Caco-2 (cell line): Measurements from ENCODE around the gene CCR3. TPM values are rescaled to one million over a fixed set of nuclear protein-coding genes. Genes with fewer than 3 reads are reported as not detected.

ENCODE experiments used
- BruUV-seq: library from RNA; stranded (reverse); fragments of 400-500 nt; replicated peaks from 2 replicates; lab custom pipeline; 2021; lab: Mats Ljungman, UMichigan
- CTCF ChIA-PET: fragments of 300-600 bp; sonication (Branson Sonifier 250); formaldehyde crosslinking; loops from one replicate; lab custom pipeline; 2022; ENCODE audit warnings: antibody characterized with exemption; lab: Charles Lee
- POLR2A ChIA-PET: fragments of 300-600 bp; sonication (Branson Sonifier 250); formaldehyde crosslinking; loops from one replicate; lab custom pipeline; 2022; ENCODE audit warnings: antibody characterized with exemption; lab: Charles Lee
- DNase-seq, 2 experiments: peaks; one replicate each; pipeline versions ENCODE4 v3.0.0 to v3.0.0-alpha.2; 2020 to 2022
- H3K27me3 ChIP-seq: replicated peaks from 2 replicates; pipeline ENCODE4 v1.6.0; 2011; ENCODE audit warnings: low read length; ENCODE audit not compliant: control insufficient read depth, insufficient read depth
- H3K36me3 ChIP-seq: 2 replicates; pipeline ENCODE4 v1.5.1; 2011; ENCODE audit warnings: low read length; ENCODE audit not compliant: control insufficient read depth, insufficient read depth
- H3K4me1 ChIP-seq: fragments of 250-450 bp; sonication (Bioruptor Pico); 2 replicates; pipeline ENCODE4 v1.5.1; 2020; ENCODE audit warnings: mild to moderate bottlenecking
- H3K4me3 ChIP-seq: 2 replicates; pipeline ENCODE4 v1.5.1; 2011; ENCODE audit warnings: low read depth, mild to moderate bottlenecking, control low read depth, low read length
- H3K9me3 ChIP-seq: fragments of 250-450 bp; sonication (Bioruptor Pico); 2 replicates; pipeline ENCODE4 v1.5.1; 2020; ENCODE audit warnings: mild to moderate bottlenecking, moderate library complexity
- H3K27ac Mint-ChIP-seq: one replicate; pipeline ENCODE4 v1.8.0; 2022; ENCODE audit warnings: mixed read lengths; ENCODE audit not compliant: unreplicated experiment
- H3K27me3 Mint-ChIP-seq: one replicate; pipeline ENCODE4 v1.8.0; 2022; ENCODE audit warnings: mixed read lengths; ENCODE audit not compliant: insufficient read depth, unreplicated experiment
- H3K36me3 Mint-ChIP-seq: one replicate; pipeline ENCODE4 v1.8.0; 2022; ENCODE audit warnings: mild to moderate bottlenecking, mixed read lengths; ENCODE audit not compliant: insufficient read depth, unreplicated experiment
- H3K4me1 Mint-ChIP-seq: one replicate; pipeline ENCODE4 v1.8.0; 2022; ENCODE audit warnings: low read depth, mixed read lengths; ENCODE audit not compliant: unreplicated experiment
- H3K4me3 Mint-ChIP-seq: one replicate; pipeline ENCODE4 v1.8.0; 2022; ENCODE audit warnings: mild to moderate bottlenecking, moderate library complexity, mixed read lengths; ENCODE audit not compliant: unreplicated experiment
- H3K9me3 Mint-ChIP-seq: one replicate; pipeline ENCODE4 v1.8.0; 2022; ENCODE audit warnings: mixed read lengths; ENCODE audit not compliant: unreplicated experiment
- intact Hi-C: fragments of 100-400 bp; cut with micrococcal nuclease; formaldehyde crosslinking; loops from one replicate; pipeline ENCODE4 v1.10.0; 2022; ENCODE audit not compliant: unreplicated experiment
- total RNA-seq: library from RNA; stranded (reverse); gene quantifications from 2 replicates; pipeline ENCODE4 v1.2.3, GENCODE V29; 2022
- TF ChIP-seq, protein P1 (sequence below), 2 experiments: fragments of 200-600 bp in 1 of 2; IDR thresholded peaks; 1 replicate in 1 of 2; 2 replicates in 1 of 2; pipeline versions ENCODE4 v1.5.1 to v1.8.0; 2011 to 2022; ENCODE audit warnings: antibody characterized with exemption in 1 of 2, control low read depth in 1 of 2, inconsistent platforms in 1 of 2, low read depth in 1 of 2, low read length in 1 of 2, mild to moderate bottlenecking in 1 of 2, moderate library complexity in 1 of 2; ENCODE audit not compliant: insufficient read depth in 1 of 2, severe bottlenecking in 1 of 2, unreplicated experiment in 1 of 2

CCR3 gene
- total RNA-seq, 1 experiment from 2014 or later = 0.64 TPM

DNA sequence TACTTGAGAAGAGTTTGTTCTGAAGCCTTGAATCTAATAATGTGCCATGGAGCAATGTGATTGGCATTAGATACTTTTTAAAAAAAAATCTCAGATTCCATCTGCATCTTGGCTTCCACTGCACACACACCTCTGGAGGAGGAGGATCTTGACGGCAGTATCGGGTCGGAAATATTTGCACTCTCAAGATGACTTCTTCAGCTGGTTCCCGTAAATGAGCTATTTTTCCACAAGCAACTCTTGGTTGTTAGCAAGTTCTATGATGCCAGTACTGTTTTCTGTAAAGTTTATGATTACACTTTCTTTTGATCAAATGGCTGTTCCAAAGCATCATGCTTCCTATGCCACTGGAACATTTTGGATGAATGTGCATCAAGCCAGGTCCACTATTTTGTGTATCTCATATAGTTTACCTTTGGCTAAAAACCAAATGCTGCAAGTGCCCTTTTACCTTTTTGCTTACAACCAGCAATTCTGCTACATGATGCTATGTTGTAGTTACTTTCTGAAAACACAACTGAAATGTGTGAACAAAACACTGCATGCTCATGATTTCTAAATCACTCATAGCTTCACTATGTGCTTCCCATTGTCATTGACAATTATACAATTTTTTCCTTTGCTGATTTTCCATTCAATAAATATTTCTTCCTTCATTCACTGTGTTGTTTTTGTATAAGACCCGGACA, 43.8 kb downstream of the CCR3 start:
- Mint-ChIP-seq H3K27me3 (no peaks in the 10 kb centered on the region), H3K4me1 (no peaks in the 10 kb centered on the region), H3K27ac (no peak overlapping the region), H3K36me3 (no peaks in the 10 kb centered on the region), H3K4me3 (no peak overlapping the region), H3K9me3 (no peaks in the 10 kb centered on the region)
- TF ChIP-seq, protein P1, sequence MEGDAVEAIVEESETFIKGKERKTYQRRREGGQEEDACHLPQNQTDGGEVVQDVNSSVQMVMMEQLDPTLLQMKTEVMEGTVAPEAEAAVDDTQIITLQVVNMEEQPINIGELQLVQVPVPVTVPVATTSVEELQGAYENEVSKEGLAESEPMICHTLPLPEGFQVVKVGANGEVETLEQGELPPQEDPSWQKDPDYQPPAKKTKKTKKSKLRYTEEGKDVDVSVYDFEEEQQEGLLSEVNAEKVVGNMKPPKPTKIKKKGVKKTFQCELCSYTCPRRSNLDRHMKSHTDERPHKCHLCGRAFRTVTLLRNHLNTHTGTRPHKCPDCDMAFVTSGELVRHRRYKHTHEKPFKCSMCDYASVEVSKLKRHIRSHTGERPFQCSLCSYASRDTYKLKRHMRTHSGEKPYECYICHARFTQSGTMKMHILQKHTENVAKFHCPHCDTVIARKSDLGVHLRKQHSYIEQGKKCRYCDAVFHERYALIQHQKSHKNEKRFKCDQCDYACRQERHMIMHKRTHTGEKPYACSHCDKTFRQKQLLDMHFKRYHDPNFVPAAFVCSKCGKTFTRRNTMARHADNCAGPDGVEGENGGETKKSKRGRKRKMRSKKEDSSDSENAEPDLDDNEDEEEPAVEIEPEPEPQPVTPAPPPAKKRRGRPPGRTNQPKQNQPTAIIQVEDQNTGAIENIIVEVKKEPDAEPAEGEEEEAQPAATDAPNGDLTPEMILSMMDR (IDR thresholded peaks at IDR 0.05; ENCODE audit: insufficient read depth in 1 of 2, low read depth in 1 of 2, low read length in 1 of 2, severe bottlenecking in 1 of 2, unreplicated experiment in 1 of 2) = no peak
- Histone ChIP-seq H3K27me3 (no peaks in the 10 kb centered on the region), H3K9me3 (no peaks in the 10 kb centered on the region), H3K4me1 (no peaks in the 10 kb centered on the region), H3K36me3 (no peaks in the 10 kb centered on the region), H3K4me3 (no peak overlapping the region)
- ChIA-PET POLR2A (no interaction called here), CTCF (no interaction called here)
- no peak for DNase-seq
- intact Hi-C loops = no loop called here
- BruUV-seq = no TSS peak

DNA sequence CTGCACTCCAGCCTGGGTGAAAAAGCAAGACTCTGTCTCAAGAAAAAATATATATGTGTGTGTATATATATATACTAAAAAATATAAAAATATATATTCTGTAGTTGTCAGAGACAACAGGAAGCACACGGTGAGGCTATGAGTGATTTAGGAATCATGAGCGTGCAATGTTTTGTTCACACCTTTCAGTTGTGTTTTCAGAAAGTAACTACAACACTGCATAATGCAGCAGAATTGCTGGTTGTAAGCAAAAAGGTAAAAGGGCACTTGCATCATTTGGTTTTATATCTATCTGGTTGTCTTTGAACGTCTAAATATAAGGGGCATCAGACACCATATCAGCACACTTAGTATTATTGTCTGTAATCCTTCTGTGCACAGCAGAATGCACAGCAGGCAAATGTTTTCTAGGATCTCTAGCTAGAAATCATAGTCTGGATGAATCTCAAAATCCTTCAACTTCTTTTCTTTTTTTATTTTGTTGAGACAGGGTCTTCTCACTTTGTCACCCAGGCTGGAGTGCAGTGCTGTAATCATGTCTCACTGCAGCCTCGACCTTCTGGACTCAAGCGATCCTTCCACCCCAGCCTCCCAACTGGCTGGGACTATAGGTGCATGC, 44.8 kb downstream of the CCR3 start:
- Mint-ChIP-seq H3K4me3 (no peak overlapping the region), H3K36me3 (no peaks in the 10 kb centered on the region), H3K27me3 (no peaks in the 10 kb centered on the region), H3K27ac (no peak overlapping the region), H3K4me1 (no peaks in the 10 kb centered on the region), H3K9me3 (no peaks in the 10 kb centered on the region)
- ChIA-PET POLR2A (no interaction called here), CTCF (no interaction called here)
- H3K36me3 ChIP-seq = no peaks in the 10 kb centered on the region
- intact Hi-C loops = no loop called here
- no TSS peak for BruUV-seq
- H3K4me1 ChIP-seq = no peaks in the 10 kb centered on the region
- TF ChIP-seq, protein P1 (IDR thresholded peaks at IDR 0.05; ENCODE audit: insufficient read depth in 1 of 2, low read depth in 1 of 2, low read length in 1 of 2, severe bottlenecking in 1 of 2, unreplicated experiment in 1 of 2) = no peak
- H3K9me3 ChIP-seq = no peaks in the 10 kb centered on the region
- no peak for DNase-seq
- no peak overlapping the region for H3K4me3 ChIP-seq
- H3K27me3 ChIP-seq = no peaks in the 10 kb centered on the region

DNA sequence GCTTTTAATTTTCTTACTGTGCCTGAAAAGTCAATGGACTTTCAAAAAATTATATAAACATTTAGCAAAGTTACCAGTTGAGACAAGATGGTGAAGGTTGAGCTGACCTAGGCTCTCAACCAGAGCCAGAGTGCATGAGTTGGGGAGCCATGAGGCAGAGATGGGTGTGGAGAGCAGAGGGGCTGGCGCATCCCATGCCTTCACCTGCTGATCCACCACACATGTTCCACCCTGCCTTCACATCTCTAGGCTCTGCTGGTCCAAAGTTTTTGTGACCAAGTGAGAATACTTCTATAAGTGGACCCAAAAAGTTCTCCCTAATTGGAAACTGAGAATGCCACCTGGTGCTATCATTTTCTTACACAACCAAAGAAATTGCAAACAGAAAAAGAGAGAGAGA, 47.3 kb downstream of the CCR3 start:
- BruUV-seq = no TSS peak
- Mint-ChIP-seq H3K4me1 (no peaks in the 10 kb centered on the region), H3K9me3 (no peaks in the 10 kb centered on the region), H3K27ac (no peak overlapping the region), H3K27me3 (no peaks in the 10 kb centered on the region), H3K36me3 (no peaks in the 10 kb centered on the region), H3K4me3 (no peak overlapping the region)
- intact Hi-C loops = no loop called here
- CTCF ChIA-PET = no interaction called here
- TF ChIP-seq, protein P1 (IDR thresholded peaks at IDR 0.05; ENCODE audit: insufficient read depth in 1 of 2, low read depth in 1 of 2, low read length in 1 of 2, severe bottlenecking in 1 of 2, unreplicated experiment in 1 of 2) = no peak
- Histone ChIP-seq H3K4me3 (no peak overlapping the region), H3K4me1 (no peaks in the 10 kb centered on the region), H3K27me3 (no peaks in the 10 kb centered on the region), H3K36me3 (no peaks in the 10 kb centered on the region), H3K9me3 (no peaks in the 10 kb centered on the region)
- no peak for DNase-seq
- POLR2A ChIA-PET = no interaction called here
